ENCODE data around the gene CLCNKA.

GRCh38 chr1:16072095-16072494, 50.3 kb downstream of the CLCNKA start:
- TF ChIP-seq ZNF274 (IDR thresholded peaks at IDR 0.05; ENCODE audit: low read depth, low read length) (no peak), SUZ12 (IDR thresholded peaks at IDR 0.05; ENCODE audit: extremely low read depth, insufficient read depth, insufficient read length) (no peak)
